ENCODE results near the gene SLC6A6. TPM values are rescaled to one million over a fixed set of nuclear protein-coding genes. Genes with fewer than 3 reads are reported as not detected.

Gene SLC6A6
- total RNA-seq, 2 donors from 2014 or later: 6.7 to 8.3 TPM

DNA sequence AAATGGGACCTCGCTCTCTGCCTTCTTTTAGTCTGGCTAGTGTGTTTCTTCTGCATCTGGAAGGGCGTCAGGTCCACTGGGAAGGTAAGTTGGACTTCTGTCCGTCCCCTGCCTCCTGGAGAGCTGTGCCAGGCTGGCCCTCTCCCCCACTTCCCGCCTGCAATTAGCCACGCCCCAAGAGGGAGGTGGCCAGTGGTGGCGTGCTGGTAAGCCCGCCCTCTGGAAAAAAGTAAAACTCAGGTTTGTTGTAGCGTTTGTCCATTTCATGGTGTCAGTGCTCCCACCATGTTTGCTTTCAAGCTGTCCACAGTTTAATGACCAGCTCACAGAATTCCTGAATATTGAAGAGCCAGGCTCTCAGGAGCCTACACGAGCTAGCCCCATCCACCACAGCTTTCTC, 55.6 kb downstream of the SLC6A6 start:
- DNase-seq (no peak), ATAC-seq (no peak)
- intact Hi-C loops (cut with DNase I, micrococcal nuclease): no loop called here

GRCh38 chr3:14458434-14459275, 56.2 kb downstream of the SLC6A6 start:
- ATAC-seq: no peak
- intact Hi-C loops (cut with DNase I, micrococcal nuclease): no loop called here

GRCh38 chr3:14459384-14459783, 57.0 kb downstream of the SLC6A6 start:
- intact Hi-C loops (cut with DNase I, micrococcal nuclease): no loop called here
- ATAC-seq (no peak), DNase-seq (no peak)

More at GRCh38 chr3:14458434-14459275, 56.2 kb downstream of the SLC6A6 start:
- DNase-seq: no peak

- ATAC-seq (no peak), DNase-seq (no peak)
- intact Hi-C loops (cut with DNase I, micrococcal nuclease): loop anchor here in 1 of 2 donors (5.0 to 10.0 kb wide), 3 partner anchors 52 to 565 kb away; no protein-coding TSS in a partner anchor
These were observed 57.4 kb downstream of the SLC6A6 start for GRCh38 chr3:14459787-14460186.

DNA sequence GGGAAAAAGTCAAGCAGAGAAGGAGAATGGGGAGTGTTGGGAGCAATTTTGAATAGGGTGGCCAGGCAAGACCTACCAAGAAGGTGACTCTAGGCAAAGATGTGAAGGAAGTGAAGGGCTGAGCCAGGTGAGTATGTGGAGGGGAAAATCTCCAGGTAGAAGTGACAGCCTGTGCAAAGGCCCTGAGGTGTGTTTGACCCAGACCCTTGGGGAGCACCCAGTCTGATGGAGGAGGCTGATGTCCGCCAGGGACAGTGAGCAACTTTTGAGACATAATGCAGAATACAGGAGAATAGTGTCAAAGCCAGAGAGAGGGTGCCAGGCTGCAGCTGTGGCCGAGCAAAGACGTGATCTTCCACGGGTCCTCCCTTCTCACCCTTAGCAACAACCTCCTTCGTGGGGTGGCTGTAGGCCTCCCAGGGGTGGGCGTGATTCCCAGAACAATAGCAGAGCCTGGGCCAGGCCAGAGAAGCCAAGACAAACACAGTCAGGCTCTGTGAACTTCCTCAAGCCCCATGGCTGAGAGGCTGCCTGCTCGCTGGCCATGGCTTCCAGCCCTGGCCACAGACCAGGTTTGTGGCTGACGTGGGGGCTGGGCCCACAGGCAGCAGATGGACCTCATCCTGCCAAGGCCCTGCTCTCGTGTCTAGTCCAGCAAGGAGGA, 58.1 kb downstream of the SLC6A6 start:
- DNase-seq (peak in 1 of 2 donors; percentile 42), ATAC-seq (peak; percentile 48)
- intact Hi-C loops (cut with DNase I, micrococcal nuclease): loop anchor here in 1 of 2 donors (5.0 to 10.0 kb wide), 3 partner anchors 53 to 566 kb away; no protein-coding TSS in a partner anchor

DNA sequence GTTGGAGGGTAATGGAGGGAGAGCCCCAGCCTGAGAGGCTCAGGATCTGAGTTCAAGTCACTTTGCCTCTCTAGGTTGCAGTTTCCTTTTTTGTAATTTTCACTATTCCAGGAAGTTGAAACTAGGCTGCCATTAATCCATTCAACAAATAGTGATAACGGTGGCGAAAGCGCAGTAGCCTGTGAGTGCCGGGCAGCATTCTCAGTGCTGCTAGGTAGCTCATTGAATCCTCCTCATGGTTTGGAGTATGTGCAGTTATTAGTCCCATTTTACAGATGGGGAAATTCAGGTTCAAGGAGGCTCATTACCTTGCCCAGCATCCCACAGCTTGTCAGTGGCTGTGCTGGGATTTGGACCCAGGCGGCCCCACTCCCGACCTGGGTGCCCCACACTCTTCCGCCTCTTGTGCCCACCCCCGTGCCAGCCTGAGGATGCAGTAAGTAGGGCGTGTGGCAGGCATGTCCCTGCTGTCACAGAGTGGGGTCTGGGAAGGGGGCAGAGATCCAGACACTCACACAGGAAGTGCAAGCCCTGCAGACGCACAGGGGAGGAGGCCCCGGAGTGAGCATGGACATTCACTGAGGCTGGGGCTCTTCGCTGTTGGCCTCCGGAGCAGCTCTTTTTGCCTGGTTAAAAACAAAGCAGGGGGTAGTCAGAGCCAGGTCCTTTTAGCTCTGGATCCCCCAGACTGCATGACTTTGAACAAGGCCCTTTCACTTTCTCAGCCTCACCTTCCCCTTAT, 58.8 kb downstream of the SLC6A6 start:
- DNase-seq (no peak), ATAC-seq (no peak)
- intact Hi-C loops (cut with DNase I, micrococcal nuclease): loop anchor here in 1 of 2 donors (5.0 to 10.0 kb wide), 3 partner anchors 54 to 566 kb away; no protein-coding TSS in a partner anchor

DNA sequence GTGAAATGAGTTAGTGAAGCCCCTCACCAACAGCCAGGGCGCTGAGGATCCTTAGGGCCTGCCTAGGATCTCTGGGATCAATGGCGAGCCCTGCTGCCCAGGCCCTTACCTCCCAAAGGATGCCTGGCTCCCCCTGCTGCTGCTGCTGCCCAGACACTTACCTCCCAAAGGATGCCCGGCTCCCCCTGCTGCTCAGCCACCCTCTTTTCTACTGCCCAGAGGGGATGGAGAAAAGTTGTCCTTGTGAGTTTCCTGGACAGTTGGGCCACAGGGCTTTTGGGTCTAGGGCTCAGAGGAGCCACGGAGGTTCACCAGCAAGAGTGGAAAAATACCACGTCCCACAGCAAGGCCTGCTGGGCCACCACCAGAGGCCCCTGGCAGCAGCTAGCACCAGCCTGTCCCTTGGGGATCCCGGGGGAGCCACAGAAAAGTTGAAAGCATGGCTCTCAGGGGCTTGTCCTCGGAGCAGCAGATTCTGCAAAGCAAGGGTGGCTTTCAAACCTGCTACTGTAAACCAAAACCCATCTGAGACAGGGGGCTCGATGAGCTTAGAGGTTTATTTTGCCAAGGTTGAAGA, 59.4 kb downstream of the SLC6A6 start:
- intact Hi-C loops (cut with DNase I, micrococcal nuclease): loop anchor here in 1 of 2 donors (5.0 to 10.0 kb wide), 3 partner anchors 55 to 567 kb away; no protein-coding TSS in a partner anchor
- DNase-seq: peak; percentile 65 to 75

GRCh38 chr3:14462738-14463137, 60.3 kb downstream of the SLC6A6 start:
- ATAC-seq (no peak), DNase-seq (no peak)
- intact Hi-C loops (cut with DNase I, micrococcal nuclease): loop anchor here in 1 of 2 donors (5.0 to 10.0 kb wide), 3 partner anchors 55 to 568 kb away; no protein-coding TSS in a partner anchor

More for the DNA sequence above, 59.4 kb downstream of the SLC6A6 start:
- peak; percentile 89 for ATAC-seq

GRCh38 chr3:14463330-14464140, 61.1 kb downstream of the SLC6A6 start:
- intact Hi-C loops (cut with DNase I, micrococcal nuclease): loop anchor here in 1 of 2 donors (2.0 to 10.0 kb wide), 4 partner anchors 56 to 569 kb away; no protein-coding TSS in a partner anchor
- no peak for DNase-seq
- ATAC-seq: no peak

DNA sequence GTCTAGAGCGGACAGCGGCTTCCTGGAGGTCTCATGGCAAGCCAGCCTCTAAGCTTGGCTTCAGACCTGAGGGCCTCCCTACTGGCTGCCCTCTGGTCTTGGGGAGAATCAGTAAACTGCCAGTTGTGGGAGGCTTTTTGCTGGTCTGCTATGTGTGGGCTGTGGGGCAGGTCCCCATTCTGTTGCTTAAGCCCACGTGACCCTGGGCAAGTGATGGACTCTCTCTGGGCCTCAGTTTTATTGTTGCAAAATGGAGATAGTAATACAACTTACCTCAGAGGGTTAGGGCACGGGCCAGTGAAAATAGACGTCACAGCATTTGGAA, 61.7 kb downstream of the SLC6A6 start:
- ATAC-seq (no peak), DNase-seq (no peak)
- intact Hi-C loops (cut with DNase I, micrococcal nuclease): loop anchor here in 1 of 2 donors (2.0 to 10.0 kb wide), 4 partner anchors 57 to 569 kb away; no protein-coding TSS in a partner anchor

DNA sequence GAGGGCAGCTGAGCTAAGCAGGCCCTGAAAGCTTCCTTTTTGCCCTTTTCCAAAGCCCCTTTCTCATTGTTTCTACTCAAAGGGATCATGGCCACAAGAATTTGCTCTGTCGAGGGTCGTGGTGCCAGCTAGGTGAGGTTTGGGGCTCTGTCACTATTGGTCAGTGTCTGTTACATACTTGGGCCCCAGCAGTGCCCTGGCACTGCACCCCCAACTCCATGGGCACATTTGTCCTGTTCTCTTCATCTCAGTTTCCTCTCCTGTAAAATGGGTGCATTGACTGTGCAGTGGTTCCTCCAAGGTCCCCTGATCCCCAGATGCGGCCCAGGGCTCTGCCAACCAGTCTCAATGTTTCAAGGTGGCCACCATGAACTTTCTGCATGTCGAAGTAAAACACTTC, 62.1 kb downstream of the SLC6A6 start:
- DNase-seq: no peak
- intact Hi-C loops (cut with DNase I, micrococcal nuclease): loop anchor here in 1 of 2 donors (2.0 to 10.0 kb wide), 4 partner anchors 57 to 570 kb away; no protein-coding TSS in a partner anchor
- ATAC-seq: no peak

GRCh38 chr3:14465425-14465824, 63.0 kb downstream of the SLC6A6 start:
- no peak for ATAC-seq
- intact Hi-C loops (cut with DNase I, micrococcal nuclease): loop anchor here (2.0 to 10.0 kb wide), 3 partner anchors 203 to 571 kb away; no protein-coding TSS in a partner anchor
- DNase-seq: no peak

GRCh38 chr3:14466179-14466903, 63.9 kb downstream of the SLC6A6 start:
- intact Hi-C loops (cut with DNase I, micrococcal nuclease): loop anchor here (5.0 to 10.0 kb wide), 2 partner anchors 204 to 572 kb away; no protein-coding TSS in a partner anchor
- no peak for DNase-seq
- no peak for ATAC-seq

DNA sequence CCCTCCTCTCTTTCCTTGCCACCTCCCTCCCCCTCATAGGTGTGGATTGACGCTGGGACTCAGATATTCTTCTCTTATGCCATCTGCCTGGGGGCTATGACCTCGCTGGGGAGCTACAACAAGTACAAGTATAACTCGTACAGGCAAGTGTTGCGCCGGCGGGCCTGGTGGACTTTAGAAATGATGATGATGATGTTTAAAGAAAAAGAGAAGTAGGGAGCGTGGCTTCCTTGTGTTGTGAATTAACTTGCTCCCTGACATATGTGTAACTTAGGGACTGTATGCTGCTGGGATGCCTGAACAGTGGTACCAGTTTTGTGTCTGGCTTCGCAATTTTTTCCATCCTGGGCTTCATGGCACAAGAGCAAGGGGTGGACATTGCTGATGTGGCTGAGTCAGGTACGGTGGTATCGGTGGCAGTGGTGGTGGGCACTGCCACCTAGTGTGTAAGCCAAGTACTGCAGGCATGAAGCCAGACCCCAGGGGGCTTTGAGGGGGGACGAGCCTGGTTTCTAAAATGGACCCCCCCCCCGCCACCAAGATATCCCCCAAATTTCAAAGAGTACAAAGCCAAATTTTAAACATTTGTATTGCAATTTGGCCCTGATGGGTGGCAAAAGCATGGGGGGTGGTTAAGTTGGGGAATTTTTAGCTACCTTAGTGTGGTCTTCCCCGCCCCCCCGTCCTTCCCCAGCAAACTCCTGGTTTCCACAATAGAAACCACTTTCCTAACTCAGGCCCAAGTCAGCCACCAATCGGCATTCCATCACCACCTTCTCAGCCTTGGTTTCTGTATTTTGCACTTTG, 65.6 kb downstream of the SLC6A6 start:
- intact Hi-C loops (cut with DNase I, micrococcal nuclease): loop anchor here (5.0 to 10.0 kb wide), 2 partner anchors 206 to 573 kb away; no protein-coding TSS in a partner anchor
- ATAC-seq (peak; percentile 69), DNase-seq (no peak)

- no peak for ATAC-seq
- intact Hi-C loops (cut with DNase I, micrococcal nuclease): loop anchor here (5.0 to 10.0 kb wide), 2 partner anchors 206 to 574 kb away; no protein-coding TSS in a partner anchor
- no peak for DNase-seq
These were observed 66.2 kb downstream of the SLC6A6 start for GRCh38 chr3:14468621-14468981.

DNA sequence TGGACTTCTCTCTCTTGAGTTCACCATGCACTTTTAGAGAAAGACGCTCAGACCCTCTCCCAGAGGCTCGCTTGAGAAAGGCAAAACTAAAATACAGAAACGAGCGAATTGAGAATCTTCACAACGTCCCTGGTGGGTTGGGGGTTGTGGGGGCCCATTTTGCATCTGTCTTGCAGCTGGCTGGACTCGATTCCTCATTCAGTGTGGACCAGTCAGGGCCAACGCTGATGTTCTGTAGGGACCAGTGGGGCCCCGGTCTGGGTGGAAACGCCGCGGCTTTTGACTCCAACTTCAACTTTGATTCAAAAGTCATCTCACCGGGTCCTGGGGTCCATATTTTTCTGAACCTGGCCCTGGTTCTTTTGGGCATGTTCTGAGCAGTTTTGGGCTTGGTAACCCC, 68.1 kb downstream of the SLC6A6 start:
- ATAC-seq (no peak), DNase-seq (no peak)
- intact Hi-C loops (cut with DNase I, micrococcal nuclease): loop anchor here in 1 of 2 donors (5.0 kb wide), 1 partner anchor 268 kb away; no protein-coding TSS in a partner anchor

All from left colon (tissue), 2 donors.